HG03521 (cell line): ENCODE data around the gene GCNT2.
A peak's percentile ranks its signal among the peaks of the same experiment; 100 is the strongest.
"Not testable (repeated sequence)": the region's sequence is repeated elsewhere in the genome, so short reads cannot be mapped to it uniquely, and the experiment has no call there.

Experiments used
- ATAC-seq: cut with Tn5 transposase; IDR thresholded peaks from one replicate; pipeline ENCODE4 v1.9.1; 2021; ENCODE audit warnings: mild to moderate bottlenecking, moderate library complexity; ENCODE audit not compliant: unreplicated experiment

Gene GCNT2

DNA sequence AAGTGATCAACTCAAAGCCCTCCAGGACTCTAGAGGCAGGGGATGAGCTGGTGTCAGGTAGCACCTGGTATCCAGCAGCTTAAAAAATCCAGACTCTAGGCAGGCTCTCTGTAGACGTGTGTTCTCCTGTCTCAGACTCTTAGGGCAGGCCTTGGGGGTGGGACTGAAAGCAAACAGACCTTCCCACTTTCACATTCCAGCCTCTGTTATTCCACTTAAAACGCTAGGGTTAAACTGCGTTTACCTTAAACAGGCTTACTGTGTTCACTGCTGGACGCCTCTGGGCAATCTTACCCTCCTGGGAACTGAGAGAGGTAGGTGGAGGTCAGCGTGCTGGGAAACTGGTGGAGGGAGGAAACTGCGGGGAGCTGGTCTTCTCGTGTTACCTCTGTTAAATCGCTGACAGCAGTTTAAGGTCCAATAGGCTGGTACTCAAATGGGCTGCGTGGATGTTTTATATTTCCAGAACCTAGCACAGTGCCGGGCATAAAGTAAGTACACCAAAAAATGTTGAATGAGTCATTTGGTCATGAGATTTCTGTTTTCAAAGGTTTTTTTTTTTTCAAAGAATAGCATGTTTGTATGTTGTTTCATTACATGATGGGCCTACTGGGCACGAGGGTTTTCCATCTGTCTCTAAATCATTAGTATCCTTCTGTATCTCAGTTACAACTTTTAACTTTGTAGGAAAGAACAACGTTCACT, at the start of gene GCNT2:
GCNT2 (plus strand) TSS at position 248 of the 705 bp plus-strand sequence. CDS start 7,561 bp downstream, outside the sequence.
- no peak for ATAC-seq

DNA sequence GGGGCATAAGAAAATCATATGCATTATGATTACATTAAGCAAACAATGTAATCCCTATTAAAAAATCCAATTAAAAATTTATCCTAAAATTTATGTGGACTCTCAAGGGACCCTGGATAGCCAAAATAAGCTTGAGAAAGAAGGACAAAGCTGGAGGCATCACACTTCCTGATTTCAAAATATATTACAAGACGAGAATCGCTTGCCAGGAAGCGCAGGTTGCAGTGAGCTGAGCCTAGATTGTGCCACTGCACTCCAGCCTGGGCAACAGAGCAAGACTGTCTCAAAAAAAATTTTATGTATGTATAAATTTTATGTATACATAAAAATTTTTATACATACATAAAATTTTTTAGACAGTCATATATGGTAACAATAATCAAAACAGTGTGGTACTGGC, 48.5 kb upstream of the GCNT2 start:
- ATAC-seq: no peak

DNA sequence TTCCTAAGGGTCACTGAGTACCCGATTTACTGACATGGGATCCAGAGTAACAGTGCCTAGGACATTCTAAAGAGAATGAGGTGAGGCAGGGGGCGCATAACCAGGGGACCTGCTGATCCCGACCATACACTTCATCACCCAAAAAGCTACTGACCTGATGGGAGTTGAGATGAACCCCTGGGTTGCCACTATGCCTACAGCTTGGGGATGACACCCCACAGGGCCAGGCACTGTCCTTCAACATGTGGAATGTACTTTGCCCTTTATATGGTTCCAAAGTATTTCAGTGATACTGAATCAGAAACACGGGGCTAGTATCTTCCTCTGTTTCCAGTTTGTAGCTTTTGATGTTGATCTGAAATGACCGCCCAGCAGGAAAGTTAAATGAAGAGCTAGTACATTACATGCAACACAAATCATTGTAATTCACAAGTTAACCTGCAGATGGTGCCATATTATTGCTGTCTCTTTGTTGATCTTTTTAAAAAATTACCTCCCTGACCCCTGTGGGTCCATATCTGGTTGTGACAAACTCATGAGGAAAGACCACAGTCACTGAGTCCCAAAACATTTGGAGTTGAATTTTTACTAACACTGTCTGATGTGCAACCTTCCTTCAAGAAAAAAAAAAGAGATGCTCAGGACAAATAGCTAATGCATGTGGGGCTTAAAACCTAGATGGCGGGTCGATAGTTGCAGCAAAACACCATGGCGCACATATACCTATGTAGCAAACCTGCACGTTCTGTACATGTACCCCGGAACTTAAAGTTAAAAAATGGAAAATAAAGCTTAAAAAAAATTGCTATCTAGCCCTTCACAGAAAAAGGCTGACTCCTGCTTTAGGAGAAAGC, 42.7 kb upstream of the GCNT2 start:
- no peak for ATAC-seq

DNA sequence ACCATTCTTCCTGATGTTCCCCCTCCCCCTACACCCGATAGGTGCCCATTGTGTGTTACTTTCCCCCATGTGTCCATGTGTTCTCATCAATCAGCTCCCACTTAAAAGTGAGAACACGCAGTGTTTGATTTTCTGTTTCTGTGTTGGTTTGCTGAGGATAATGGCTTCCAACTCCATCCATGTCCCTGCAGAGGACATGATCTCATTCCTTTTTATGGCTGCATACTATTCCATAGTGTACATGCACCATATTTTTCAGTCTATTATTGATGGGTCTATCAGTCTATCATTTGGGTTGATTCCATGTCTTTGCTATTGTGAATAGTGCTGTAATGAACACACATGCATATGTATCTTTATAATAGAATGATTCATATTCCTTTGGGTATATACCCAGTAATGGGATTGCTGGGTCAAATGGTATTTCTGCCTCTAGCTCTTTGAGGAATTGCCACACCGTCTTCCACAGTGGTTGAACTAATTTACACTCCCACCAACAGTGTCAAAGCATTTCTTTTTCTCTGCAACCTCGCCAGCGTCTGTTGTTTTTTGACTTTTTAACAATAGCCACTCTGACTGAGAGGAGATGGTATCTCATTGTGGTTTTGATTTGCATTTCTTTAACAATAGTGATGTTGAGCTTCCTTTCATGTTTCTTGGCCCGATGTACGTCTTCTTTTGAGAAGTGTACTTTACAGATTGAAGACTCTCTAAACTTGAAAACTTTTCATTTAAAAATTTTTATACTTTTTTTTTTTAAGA, 41.0 kb upstream of the GCNT2 start:
- ATAC-seq: no peak

DNA sequence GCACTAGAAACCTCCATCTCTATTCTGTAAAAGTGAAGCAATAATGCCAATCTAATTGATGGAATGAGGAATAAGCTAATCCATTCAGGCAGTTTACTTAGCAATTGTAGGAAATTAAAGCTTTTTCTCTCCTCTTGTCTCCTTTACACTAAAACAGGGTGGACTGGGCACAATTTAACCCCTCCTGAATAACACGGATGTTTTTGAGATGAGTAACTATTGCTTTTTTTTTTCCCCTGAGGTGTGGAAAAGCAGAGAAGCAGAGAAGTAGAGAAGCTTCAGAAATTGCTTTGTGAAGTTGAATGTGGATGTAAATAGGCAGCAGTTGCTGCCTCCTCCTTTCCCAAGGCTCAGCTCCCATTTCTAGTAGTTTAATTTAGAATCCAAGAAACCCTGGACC, 40.0 kb upstream of the GCNT2 start:
- ATAC-seq: no peak

DNA sequence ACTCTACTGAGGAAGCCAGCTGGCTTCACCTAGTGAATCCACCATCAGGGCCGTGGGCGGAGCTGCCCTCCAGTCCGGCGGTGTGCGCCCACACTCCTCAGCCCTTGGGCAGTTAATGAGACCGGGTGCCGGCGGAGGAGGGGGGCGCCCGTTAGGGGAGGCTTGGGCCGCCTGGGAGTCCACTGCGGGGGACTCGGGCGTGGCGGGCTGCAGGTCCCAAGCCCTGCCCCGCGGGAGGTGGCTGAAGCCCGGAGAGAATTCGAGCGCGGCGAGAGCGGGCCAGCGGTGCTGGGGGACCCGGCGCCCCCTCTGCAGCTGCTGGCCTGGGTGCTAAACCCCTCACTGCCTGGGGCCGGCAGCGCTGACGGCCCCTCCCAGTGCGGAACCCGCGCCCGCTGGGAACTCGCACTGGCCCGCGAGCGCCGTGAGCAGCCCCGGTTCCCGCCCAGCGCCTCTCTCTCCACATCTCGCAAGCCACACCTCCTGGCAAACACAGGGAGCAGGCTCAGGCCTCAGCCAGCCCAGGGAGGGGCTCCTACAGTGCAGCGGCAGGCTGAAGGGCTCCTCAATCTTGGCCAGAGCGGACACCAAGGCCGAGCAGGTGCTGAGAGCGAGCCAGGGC, 38.4 kb upstream of the GCNT2 start:
- no peak for ATAC-seq

DNA sequence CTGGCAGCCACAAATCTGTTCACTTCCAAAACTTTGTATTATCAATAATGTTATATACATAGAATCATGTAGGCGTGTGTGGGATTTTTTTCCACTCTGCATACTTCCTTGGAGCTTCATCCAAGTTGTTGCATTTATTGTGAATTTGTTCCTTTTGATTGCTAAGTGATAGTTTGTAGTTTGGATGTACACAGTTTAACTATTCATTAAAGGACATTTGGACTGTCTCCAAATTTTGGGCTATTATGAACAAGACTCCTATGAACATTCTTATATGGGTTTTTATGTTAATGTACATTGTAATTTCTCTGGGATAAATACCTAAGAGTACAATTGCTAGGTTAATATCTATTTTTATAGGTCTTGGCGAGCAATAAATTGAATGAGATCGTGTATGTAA, 36.2 kb upstream of the GCNT2 start:
- ATAC-seq: no peak

DNA sequence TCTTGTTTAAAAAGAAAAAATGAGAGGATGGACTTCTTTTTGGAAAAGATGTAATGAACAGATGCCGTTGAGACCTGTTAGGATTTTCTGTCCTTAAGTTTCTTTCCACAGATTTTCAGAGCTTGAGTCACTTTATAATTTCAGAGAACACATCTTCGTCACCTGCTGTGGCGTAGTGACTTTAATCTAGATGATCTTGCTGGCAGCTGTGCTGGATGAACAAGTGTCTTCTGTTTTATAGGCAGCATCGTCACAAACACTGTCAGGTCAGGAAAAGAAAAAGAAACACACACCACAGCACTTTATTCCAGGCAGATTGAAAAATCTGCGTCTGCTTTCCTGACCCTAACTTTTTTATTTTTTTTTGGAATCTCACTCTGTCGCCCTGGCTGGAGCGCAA, 35.7 kb upstream of the GCNT2 start:
- ATAC-seq: no peak

DNA sequence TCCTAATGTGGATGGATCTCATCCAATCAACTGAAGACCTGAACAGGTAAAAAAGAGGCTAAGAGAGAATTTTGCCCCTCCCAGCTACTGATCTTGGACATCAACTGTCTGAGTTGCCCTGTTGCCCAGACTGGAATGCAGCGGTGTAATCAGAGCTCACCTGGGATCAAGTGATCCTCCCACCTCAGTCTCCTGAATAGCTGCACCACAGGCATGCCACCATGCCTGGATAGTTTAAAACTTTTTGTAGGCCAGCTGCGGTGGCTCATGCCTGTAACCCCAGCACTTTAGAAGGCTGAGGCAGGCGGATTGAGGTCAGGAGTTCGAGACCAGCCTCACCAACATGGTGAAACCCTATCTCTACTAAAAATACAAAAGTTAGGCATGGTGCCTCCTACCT, 34.9 kb upstream of the GCNT2 start:
- no peak for ATAC-seq

DNA sequence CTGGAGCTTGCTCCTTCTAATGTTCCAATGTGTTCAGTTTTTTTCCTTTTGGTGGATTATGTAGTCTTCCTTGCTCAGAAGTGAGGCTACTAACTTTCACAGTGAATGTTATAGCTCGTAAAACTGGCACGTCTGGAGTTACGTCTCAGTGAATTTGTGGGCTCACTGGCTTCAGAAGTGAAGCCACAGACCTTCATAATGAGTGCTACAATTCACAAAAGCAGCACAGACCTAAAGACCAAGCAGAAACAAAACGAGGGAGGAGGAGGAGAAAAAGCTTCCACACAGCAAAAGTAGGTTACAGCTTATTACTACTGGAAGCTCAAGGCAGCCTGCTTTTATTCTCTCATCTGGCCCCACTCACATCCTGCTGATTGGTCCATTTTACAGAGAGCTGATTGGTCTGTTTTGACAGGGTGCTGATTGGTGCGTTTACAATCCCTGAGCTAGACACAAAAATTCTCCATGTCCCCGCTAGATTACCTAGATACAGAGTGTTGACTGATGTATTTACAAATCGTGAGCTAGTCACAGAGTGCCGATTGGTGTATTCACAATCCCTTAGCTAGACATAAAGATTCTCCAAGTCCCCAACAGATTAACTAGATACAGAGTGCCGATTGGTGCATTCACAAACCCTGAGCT, 34.1 kb upstream of the GCNT2 start:
- not testable (repeated sequence) for ATAC-seq

DNA sequence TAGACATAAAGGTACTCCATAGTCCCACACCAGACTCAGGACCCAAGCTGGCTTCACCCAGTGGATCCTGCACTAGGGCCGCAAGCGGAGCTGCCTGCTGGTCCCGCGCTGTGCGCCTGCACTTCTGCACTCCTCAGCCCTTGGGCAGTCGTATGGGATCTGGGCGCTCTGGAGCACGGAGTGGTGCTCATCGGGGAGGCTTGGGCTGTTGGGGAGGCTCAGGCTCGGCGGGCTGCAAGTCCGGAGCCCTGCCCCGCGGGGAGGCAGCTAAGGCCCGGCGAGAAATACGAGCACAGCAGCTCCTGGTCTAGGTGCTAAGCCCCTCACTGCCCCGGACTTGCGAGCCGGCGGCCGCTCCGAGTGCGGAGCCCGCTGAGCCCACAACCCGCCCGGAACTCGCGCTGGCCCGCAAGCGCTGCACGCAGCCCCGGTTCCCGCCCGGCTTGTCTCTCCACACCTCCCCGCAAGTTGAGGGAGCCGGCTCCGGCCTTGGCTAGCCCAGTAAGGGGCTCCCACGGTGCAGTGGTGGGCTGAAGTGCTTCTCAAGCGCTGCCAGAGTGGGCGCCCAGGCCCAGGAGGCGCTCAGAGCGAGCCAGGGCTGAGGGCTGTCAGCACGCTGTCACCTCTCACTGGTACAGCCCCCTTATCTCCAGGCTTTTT, 33.4 kb upstream of the GCNT2 start:
- no peak for ATAC-seq

DNA sequence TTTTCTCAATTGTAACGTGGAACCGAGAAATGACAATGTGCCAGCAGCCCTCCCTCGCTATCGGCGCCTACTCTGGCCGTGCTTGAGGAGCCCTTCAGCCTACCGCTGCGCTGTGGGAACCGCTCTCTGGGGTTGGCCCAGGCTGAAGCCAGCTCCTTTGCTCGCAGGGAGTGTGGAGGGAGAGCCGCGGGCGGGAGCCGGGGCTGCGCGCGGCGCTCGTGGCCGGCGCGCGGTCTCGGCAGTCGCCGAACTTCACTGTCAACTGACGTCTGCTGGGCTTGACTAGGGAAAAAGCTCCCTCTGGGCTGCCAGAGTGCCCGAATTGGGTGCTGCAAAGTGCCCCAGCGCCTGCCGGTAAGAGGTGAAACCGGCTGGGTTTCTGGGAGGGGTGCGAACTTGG, 29.7 kb upstream of the GCNT2 start:
- no peak for ATAC-seq

DNA sequence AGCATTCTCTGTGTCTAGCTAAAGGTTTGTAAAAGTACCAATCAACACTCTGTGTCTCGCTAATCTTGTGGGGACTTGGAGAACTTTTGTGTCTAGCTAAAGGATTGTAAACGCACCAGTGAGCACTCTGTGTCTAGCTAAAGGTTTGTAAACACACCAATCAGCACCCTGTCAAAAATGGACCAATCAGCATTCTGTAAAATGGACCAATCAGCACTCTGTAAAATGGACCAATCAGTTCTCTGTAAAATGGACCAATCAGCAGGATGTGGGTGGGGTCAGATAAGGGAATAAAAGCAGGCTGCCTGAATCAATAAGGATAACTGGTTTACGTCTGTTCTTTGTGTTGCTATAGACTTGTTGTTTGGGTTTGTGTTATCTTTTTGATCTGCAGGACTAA, 29.2 kb upstream of the GCNT2 start:
- not testable (repeated sequence) for ATAC-seq

DNA sequence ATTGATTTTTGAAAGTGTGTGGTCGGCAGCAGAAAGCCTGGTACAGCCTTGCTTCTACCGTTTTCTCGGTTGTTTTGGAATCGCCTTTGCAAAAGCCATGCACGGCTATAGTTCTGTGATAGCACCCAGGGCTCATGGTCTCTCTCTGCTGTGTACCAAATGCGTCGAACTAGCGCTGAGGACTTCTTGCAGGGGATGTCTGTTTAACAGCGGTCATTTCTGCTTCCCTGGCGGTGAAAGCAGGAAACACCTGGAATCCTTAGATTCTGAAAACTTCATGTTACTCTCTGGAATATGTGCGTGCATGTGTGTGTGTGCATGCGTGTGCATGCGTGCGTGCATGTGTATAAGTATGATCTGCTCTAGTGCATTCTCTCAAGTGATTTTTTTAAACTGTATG, 26.1 kb upstream of the GCNT2 start:
- ATAC-seq: no peak

DNA sequence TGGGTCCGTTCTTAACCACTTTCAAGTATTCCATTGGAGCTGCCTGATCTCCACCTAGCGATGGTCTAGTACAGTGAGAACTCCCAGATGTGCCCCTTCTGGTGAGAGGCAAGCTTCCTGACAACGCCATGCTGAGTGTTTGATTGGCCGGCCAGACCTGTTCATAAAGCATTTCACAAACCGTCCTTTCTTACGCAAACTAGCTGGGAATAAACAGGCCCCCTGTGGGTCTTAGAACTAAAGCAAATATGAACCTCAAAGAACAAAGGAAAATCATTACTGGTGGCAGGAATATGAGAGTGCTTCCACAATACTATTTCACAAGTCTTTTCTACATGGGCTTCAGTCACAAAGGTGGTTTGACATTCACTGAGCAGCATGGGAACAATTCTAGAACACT, 15.6 kb upstream of the GCNT2 start:
- no peak for ATAC-seq

DNA sequence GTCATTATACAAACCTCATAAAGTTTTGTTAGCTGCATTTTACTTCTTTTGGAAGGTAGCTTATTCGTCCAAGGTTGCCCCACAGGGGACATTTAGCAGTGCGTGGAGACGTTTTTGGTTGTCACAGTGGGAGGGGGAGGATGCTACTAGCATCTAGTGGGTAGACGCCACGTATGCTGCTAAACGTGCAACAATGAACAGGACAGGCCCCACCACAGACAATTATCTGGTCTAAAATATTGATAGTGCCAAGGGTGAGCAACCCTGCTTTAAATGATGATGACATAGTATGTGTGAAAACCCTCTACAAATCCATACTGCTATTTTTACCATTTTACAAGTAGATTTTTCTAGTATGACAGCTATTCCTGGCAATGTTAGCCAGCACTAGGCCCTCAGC, 13.9 kb upstream of the GCNT2 start:
- ATAC-seq: no peak

DNA sequence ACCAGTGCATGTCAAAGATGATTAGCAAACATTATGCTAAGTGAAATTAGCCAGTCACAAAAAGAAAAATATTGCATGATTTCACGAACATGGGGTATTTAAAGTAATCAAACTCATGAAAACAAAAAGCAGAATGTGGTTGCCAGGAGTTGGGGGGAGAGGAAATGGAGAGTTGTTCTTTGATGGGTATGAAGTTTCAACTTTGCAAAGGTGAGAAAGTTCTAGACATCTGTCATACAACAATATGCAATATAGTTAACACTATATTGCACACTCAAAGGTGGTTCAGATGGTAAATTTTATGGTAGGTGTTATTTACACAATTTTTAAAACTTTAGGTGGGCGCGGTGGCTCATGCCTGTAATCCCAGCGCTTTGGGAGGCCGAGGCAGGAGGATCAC, 13.4 kb upstream of the GCNT2 start:
- ATAC-seq: no peak

DNA sequence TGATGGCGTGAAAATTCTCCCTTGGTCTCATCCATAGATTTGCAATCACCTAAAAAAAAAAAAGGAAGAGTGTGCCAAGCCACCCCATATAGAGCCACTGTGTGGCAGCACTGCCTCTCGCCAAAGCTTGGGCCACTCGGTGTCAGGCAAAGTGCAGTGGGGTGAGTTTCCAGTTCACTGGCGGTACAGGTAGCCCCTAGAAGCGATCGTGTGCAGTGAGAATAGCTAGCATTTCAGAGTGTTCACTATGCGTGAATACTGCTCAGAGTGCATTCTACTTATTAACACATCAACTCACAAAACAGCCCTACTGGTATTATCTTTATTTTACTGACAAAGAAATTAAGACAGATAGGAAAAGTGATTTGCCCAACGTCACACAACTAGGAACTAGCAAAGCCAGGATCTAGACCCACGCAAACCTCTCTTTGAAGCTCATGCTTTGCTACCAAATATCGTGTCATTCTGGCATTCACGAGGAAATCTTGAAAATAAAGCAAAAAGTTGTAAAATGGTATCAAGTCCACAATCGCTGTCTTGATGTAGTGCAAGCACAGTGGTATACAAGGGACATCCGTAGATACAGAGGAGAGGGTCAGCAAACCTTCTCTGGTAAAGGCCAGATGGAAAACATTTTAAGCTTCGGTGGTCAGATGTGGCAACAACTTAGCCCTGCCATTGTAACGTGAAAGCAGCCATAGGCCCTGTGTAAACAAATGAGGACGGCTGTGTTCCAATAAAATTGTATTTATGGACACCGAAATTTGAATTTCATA, 10.4 kb upstream of the GCNT2 start:
- peak; percentile 94 for ATAC-seq

DNA sequence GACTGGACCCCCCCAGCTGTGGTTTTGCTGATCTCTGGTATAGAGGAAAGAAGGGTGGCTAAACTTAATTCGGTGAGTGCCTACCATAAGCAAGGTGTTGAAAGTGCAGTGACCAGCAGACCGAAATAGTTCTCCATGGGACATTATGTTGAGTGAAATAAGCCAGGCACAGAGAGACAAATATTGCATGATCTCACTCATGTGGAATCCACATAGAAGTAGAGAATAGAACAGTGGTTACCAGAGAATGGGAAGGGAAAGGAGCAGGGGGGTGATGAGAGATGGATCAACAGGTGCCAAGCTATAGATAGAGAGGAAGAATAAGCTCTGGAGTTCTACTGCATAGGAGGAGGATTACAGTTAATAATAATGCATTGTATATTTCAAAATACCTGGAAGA, 9.7 kb upstream of the GCNT2 start:
- ATAC-seq: no peak
